Spleen (tissue), 7 donors: ENCODE measurements around the gene ZNF502.

Source experiments
- POLR2A ChIP-seq, 3 donors: fragments of 450-650 bp; IDR thresholded peaks; one replicate each; pipeline ENCODE4 v1.5.1; 2017; ENCODE audit warnings: antibody characterized with exemption in 3 of 3, mild to moderate bottlenecking in 1 of 3
- POLR2AphosphoS5 ChIP-seq, 3 donors: sonication (generic); formaldehyde crosslinking; IDR thresholded peaks; one replicate each; pipeline ENCODE4 v1.5.1; 2017; ENCODE audit warnings: antibody characterized with exemption in 3 of 3
- TF ChIP-seq, protein P1 (sequence below), 11 experiments: fragments of 200-600 bp in 7 of 11; fragments of 450-650 bp in 4 of 11; sonication (generic) in 4 of 11; IDR thresholded peaks in 8 of 11; conservative IDR thresholded peaks in 3 of 11; 1 replicate in 7 of 11; 2 replicates in 4 of 11; pipeline versions ENCODE4 v1.4.0 to v1.8.0; 2016 to 2021; ENCODE audit warnings: antibody characterized with exemption in 11 of 11, inconsistent platforms in 4 of 11, mild to moderate bottlenecking in 1 of 11
- donor health status: DM: no; HTN: no; CAD: no; lungs with moderate emphysema.
- donor health status: DM: no; HTN: no; CAD: no.
- donor health status: DM: no; HTN: no; CAD: no.

DNA sequence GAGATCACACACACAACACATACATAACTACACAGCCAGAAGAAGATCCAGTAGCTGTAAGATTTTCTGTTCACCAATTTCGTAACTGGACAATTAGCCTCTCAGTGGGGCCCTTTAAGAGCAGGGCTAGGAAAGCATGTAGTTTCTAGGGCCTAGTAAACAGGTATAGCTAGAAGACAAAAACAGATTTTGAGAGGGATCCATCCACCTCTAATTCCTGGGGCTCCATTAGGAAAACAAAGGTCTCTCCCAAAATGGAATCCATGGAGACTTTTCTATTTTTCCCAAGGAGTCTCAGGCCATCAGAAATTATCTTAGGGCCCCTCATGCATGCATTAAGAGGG, 59.6 kb downstream of the ZNF502 start:
- TF ChIP-seq, protein P1, sequence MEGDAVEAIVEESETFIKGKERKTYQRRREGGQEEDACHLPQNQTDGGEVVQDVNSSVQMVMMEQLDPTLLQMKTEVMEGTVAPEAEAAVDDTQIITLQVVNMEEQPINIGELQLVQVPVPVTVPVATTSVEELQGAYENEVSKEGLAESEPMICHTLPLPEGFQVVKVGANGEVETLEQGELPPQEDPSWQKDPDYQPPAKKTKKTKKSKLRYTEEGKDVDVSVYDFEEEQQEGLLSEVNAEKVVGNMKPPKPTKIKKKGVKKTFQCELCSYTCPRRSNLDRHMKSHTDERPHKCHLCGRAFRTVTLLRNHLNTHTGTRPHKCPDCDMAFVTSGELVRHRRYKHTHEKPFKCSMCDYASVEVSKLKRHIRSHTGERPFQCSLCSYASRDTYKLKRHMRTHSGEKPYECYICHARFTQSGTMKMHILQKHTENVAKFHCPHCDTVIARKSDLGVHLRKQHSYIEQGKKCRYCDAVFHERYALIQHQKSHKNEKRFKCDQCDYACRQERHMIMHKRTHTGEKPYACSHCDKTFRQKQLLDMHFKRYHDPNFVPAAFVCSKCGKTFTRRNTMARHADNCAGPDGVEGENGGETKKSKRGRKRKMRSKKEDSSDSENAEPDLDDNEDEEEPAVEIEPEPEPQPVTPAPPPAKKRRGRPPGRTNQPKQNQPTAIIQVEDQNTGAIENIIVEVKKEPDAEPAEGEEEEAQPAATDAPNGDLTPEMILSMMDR (IDR thresholded peaks at IDR 0.05 in 8 of 11, conservative IDR thresholded peaks at IDR 0.05 in 3 of 11): no peak
- no peak for TF ChIP-seq POLR2A (IDR thresholded peaks at IDR 0.05)
- no peak for TF ChIP-seq POLR2AphosphoS5 (IDR thresholded peaks at IDR 0.05)
